HepG2 (cell line): ENCODE data around the gene ACTR3. TPM values are rescaled to one million over a fixed set of nuclear protein-coding genes. Genes with fewer than 3 reads are reported as not detected.
A peak's percentile ranks its signal among the peaks of the same experiment; 100 is the strongest.

ENCODE experiments used
- ATAC-seq: fragments of 200-7000 bp; cut with Tn5 transposase; 3 replicates; pipeline ENCODE4 v1.9.1; 2020; ENCODE audit warnings: mild to moderate bottlenecking, moderate library complexity
- BruUV-seq: library from RNA; stranded (reverse); fragments of 400-500 nt; replicated peaks from 2 replicates; lab custom pipeline; 2021; lab: Mats Ljungman, UMichigan
- CTCF ChIA-PET: fragments of 300-600 bp; formaldehyde crosslinking; extraction: SDS; loops from one replicate; lab custom pipeline; 2021; ENCODE audit warnings: low total read pairs, inconsistent platforms, low intra/inter-chr PET ratio; lab: Yijun Ruan, JAX
- POLR2A ChIA-PET: fragments of 350-600 bp; sonication (Branson Sonifier 250); formaldehyde crosslinking; loops from one replicate; lab custom pipeline; 2020; ENCODE audit warnings: antibody characterized with exemption, inconsistent platforms; lab: Yijun Ruan, JAX
- DNase-seq: peaks from one replicate; pipeline ENCODE4 v3.0.0-alpha.2; 2015; ENCODE audit warnings: low spot score
- FAIRE-seq: peaks from 3 replicates; lab custom pipeline; 2011; peaks lifted over from hg19 to GRCh38; lab: Jason Lieb, UNC
- H2AFZ ChIP-seq: one replicate; pipeline ENCODE4 v1.6.1; 2011; ENCODE audit warnings: low read length, inconsistent platforms
- H3K27ac ChIP-seq: fragments of 300-600 bp; 3 replicates; pipeline ENCODE4 v1.8.0; 2011; ENCODE audit warnings: mixed run types, mild to moderate bottlenecking, mixed read lengths, low read length, inconsistent platforms; ENCODE audit not compliant: insufficient read depth; ENCODE audit errors: extremely low read length
- H3K27me3 ChIP-seq, 2 experiments: fragments of 200-600 bp in 1 of 2; 2 replicates in 1 of 2; 3 replicates in 1 of 2; pipeline versions ENCODE4 v1.6.0 to v1.8.0; 2011; ENCODE audit warnings: low read length in 2 of 2, mild to moderate bottlenecking in 2 of 2, moderate library complexity in 2 of 2, inconsistent platforms in 1 of 2; ENCODE audit not compliant: insufficient read depth in 2 of 2, control insufficient read depth in 1 of 2
- H3K36me3 ChIP-seq, 2 experiments: fragments of 200-600 bp in 1 of 2; replicated peaks in 1 of 2; 2 replicates in 1 of 2; 3 replicates in 1 of 2; pipeline versions ENCODE4 v1.5.1 to v1.8.0; 2011; ENCODE audit warnings: low read length in 2 of 2, inconsistent platforms in 1 of 2; ENCODE audit not compliant: insufficient read depth in 2 of 2, control insufficient read depth in 1 of 2
- H3K4me1 ChIP-seq: 2 replicates; pipeline ENCODE4 v1.5.1; 2012; ENCODE audit warnings: low read length, inconsistent platforms; ENCODE audit not compliant: insufficient read depth
- H3K4me2 ChIP-seq: 2 replicates; pipeline ENCODE4 v1.6.0; 2011; ENCODE audit warnings: low read depth, low read length, inconsistent platforms
- H3K4me3 ChIP-seq, 3 experiments: fragments of 200-600 bp in 1 of 3; sonication (generic), shearing (Covaris generic) in 1 of 3; replicated peaks in 1 of 3; 2 replicates each; pipeline ENCODE4 v1.5.1; 2011 to 2016; ENCODE audit warnings: low read length in 3 of 3, inconsistent platforms in 2 of 3, low read depth in 2 of 3, mild to moderate bottlenecking in 2 of 3, control low read depth in 1 of 3, mixed read lengths in 1 of 3; ENCODE audit not compliant: insufficient read depth in 1 of 3
- H3K79me2 ChIP-seq: one replicate; pipeline ENCODE4 v1.6.1; 2011; ENCODE audit warnings: low read length, inconsistent platforms; ENCODE audit not compliant: insufficient read depth
- H3K9ac ChIP-seq: 2 replicates; pipeline ENCODE4 v1.6.0; 2011; ENCODE audit warnings: mild to moderate bottlenecking, low read depth, low read length, inconsistent platforms; ENCODE audit not compliant: insufficient read depth
- H3K9me3 ChIP-seq: 2 replicates; pipeline ENCODE4 v1.5.1; 2012; ENCODE audit warnings: mild to moderate bottlenecking, low read length
- H4K20me1 ChIP-seq: 2 replicates; pipeline ENCODE4 v1.6.0; 2011; ENCODE audit warnings: inconsistent platforms, mild to moderate bottlenecking, low read length, moderate library complexity; ENCODE audit not compliant: insufficient read depth
- CREB1 ChIP-seq, 2 experiments: fragments of 450-650 bp in 1 of 2; IDR thresholded peaks; 2 replicates each; pipeline ENCODE4 v1.6.1; 2016 to 2017; ENCODE audit warnings: control low read depth in 1 of 2, mild to moderate bottlenecking in 1 of 2, missing compliant biosample characterization in 1 of 2, missing genetic modification characterization in 1 of 2
- RFX5 ChIP-seq: IDR thresholded peaks from 2 replicates; pipeline ENCODE4 v1.6.1; 2011; ENCODE audit warnings: low read depth, low read length, improper control_type of control experiment
- ZNF207 ChIP-seq: fragments of 450-650 bp; IDR thresholded peaks from 2 replicates; pipeline ENCODE4 v1.6.1; 2016; ENCODE audit warnings: antibody characterized with exemption, borderline replicate concordance
- WGBS: methylation state at CpG from one replicate; pipeline ENCODE4 v1.1.6; 2017; ENCODE audit warnings: low lambda C conversion rate; 5-methylcytosine and 5-hydroxymethylcytosine counted together
- in situ Hi-C: cut with HindIII; loops from 2 replicates; pipeline ENCODE4 v1.10.0; 2017; ENCODE audit warnings: low pct_unique_long_range_greater_than_20kb; ENCODE audit not compliant: extremely low pct_ligation_motif_present
- intact Hi-C: fragments of 100-400 bp; cut with micrococcal nuclease; formaldehyde crosslinking; loops from one replicate; pipeline ENCODE4 v1.10.0; 2022; ENCODE audit not compliant: unreplicated experiment
- polyA plus RNA-seq, 8 experiments: library from polyadenylated mRNA; depleted of rRNA in 3 of 8; stranded (reverse) in 7 of 8; unstranded in 1 of 8; fragments of >200 nt; fragmentation: Illumina TruSeq in 4 of 8; extraction: Trizol in 4 of 8; gene quantifications; 2 replicates each; pipeline versions ENCODE4 v1.2.1 to v1.2.3, GENCODE V29; 2011 to 2016; ENCODE audit warnings: low read depth in 4 of 8, missing spikeins in 1 of 8, mixed read lengths in 1 of 8; ENCODE audit not compliant: insufficient read depth in 1 of 8
- total RNA-seq, 5 experiments: library from RNA; depleted of rRNA; stranded (reverse); fragments of >200 nt; fragmentation: Illumina TruSeq; extraction: Trizol; gene quantifications; 2 replicates each; pipeline ENCODE4 v1.2.3, GENCODE V29; 2016; ENCODE audit warnings: low read depth in 1 of 5
- TF ChIP-seq, protein P1 (sequence below): fragments of 450-650 bp; IDR thresholded peaks from 2 replicates; pipeline ENCODE4 v1.6.1; 2016
- TF ChIP-seq, protein P2 (sequence below), 2 experiments: sonication (generic) in 1 of 2; formaldehyde crosslinking in 1 of 2; IDR thresholded peaks; 2 replicates each; pipeline versions ENCODE4 v1.5.1 to v1.6.1; 2011 to 2020; ENCODE audit warnings: borderline replicate concordance in 1 of 2, low read depth in 1 of 2, low read length in 1 of 2, mild to moderate bottlenecking in 1 of 2, missing genetic modification reagents in 1 of 2, moderate library complexity in 1 of 2

The ACTR3 gene
- total and polyA plus RNA-seq, 2 of the 13 experiments (the other 11 are each of a cell fraction or from before 2014, with no cell fraction given) = 123 to 225 TPM

DNA sequence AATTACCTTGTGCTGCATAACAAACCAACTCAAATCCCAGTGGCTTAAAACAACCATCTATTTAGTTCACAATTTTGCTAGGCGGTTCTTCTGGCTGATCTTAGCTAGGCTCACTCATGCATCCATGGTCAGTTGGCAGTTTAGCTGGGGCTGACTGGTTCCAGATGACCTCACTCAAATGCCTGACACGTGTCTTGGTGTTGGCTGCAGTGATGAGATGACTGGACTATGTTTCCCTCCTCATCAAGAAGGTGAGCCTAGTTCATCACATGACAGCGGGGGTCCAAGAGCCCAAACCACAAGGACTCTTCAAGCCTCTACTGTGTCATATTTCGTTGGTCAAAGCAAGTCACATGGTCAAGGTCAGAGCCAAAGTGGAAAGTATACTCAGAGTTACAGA is 42.7 kb upstream of the ACTR3 start:
- FAIRE-seq = no peak
- in situ Hi-C loops = no loop called here

More for the DNA sequence above, 42.7 kb upstream of the ACTR3 start:
- no peaks in the 10 kb centered on the region for H4K20me1 ChIP-seq
- CTCF ChIA-PET = no interaction called here
- BruUV-seq = no TSS peak
- WGBS = 14% methylated on average over 4 of the region's 4 CpGs
- H3K36me3 ChIP-seq = no peaks in the 10 kb centered on the region
- H3K9me3 ChIP-seq = no peaks in the 10 kb centered on the region
- intact Hi-C loops = no loop called here
- DNase-seq = no peak
- TF ChIP-seq RFX5 = peak; percentile 56; the same call in 1 of the 2 replicates
- TF ChIP-seq, protein P1, sequence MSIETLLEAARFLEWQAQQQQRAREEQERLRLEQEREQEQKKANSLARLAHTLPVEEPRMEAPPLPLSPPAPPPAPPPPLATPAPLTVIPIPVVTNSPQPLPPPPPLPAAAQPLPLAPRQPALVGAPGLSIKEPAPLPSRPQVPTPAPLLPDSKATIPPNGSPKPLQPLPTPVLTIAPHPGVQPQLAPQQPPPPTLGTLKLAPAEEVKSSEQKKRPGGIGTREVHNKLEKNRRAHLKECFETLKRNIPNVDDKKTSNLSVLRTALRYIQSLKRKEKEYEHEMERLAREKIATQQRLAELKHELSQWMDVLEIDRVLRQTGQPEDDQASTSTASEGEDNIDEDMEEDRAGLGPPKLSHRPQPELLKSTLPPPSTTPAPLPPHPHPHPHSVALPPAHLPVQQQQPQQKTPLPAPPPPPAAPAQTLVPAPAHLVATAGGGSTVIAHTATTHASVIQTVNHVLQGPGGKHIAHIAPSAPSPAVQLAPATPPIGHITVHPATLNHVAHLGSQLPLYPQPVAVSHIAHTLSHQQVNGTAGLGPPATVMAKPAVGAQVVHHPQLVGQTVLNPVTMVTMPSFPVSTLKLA = peak; percentile 19; the same call in 1 of the 2 replicates
- 0 out of 2 replicates have a peak, but pooled peaks have one; percentile 42 for TF ChIP-seq CREB1 (IDR thresholded peaks at IDR 0.05)
- TF ChIP-seq CREB1 (CRISPR knock-in tag; IDR thresholded peaks at IDR 0.05) = no peak
- TF ChIP-seq, protein P2, sequence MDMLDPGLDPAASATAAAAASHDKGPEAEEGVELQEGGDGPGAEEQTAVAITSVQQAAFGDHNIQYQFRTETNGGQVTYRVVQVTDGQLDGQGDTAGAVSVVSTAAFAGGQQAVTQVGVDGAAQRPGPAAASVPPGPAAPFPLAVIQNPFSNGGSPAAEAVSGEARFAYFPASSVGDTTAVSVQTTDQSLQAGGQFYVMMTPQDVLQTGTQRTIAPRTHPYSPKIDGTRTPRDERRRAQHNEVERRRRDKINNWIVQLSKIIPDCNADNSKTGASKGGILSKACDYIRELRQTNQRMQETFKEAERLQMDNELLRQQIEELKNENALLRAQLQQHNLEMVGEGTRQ (IDR thresholded peaks at IDR 0.05; ENCODE audit: low read depth, low read length) = 0 out of 2 replicates have a peak, but pooled peaks have one; percentile 8
- TF ChIP-seq, protein P2 (CRISPR knock-in tag; IDR thresholded peaks at IDR 0.05; ENCODE audit: borderline replicate concordance) = no peak; the same call in 1 of the 2 replicates
- TF ChIP-seq ZNF207 = no peak
- H3K27ac ChIP-seq = no peak overlapping the region
- H3K27me3 ChIP-seq = peaks cover 1 to 3% of the 10 kb centered on the region in 2 experiments; a peak in 1 of 5 replicates
- no peak overlapping the region for H2AFZ ChIP-seq
- H3K4me3 ChIP-seq = no peak overlapping the region
- H3K9ac ChIP-seq = no peak overlapping the region
- no peak overlapping the region for H3K4me2 ChIP-seq
- POLR2A ChIA-PET = interaction anchor here (1.2 kb wide), 1 partner anchor 42 kb away, joined by 3 read pairs; the partner anchor contains the start of gene ACTR3
- no peaks in the 10 kb centered on the region for H3K4me1 ChIP-seq
- H3K79me2 ChIP-seq = no peaks in the 10 kb centered on the region
- no peak for ATAC-seq
